ENCODE measurements around the gene NDUFS7. TPM values are rescaled to one million over a fixed set of nuclear protein-coding genes. Genes with fewer than 3 reads are reported as not detected.

Gene NDUFS7
- total RNA-seq, 6 experiments from 2014 or later, result 91.9 to 105 (median 97.6) TPM

GRCh38 chr19:1356508-1356865 is 27.2 kb upstream of the NDUFS7 start:
- no peak for DNase-seq
- TF ChIP-seq CTCF (IDR thresholded peaks at IDR 0.05), result no peak
- peak overlapping the region; percentile 75; the same call in 1 of the 2 replicates for H3K27ac Mint-ChIP-seq

DNA sequence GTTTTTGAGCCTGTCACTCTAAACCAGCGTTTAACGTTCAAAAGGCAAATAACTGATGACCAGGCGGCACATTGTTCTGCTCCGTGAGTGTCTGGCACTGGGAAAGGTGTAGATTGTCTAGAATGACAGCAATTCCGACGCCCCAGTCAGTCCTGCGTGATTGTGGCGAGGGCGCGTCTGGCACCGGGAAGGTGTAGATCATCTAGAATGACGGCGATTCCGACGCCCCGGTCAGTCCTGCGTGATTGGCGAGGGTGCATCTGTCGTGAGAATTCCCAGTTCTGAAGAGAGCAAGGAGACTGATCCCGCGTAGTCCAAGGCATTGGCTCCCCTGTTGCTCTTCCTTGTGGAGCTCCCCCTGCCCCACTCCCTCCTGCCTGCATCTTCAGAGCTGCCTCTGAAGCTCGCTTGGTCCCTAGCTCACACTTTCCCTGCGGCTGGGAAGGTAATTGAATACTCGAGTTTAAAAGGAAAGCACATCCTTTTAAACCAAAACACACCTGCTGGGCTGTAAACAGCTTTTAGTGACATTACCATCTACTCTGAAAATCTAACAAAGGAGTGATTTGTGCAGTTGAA is 26.1 kb upstream of the NDUFS7 start:
- DNase-seq, result no peak
- H3K27me3 Mint-ChIP-seq (ENCODE audit: insufficient read depth), result no peaks in the 10 kb centered on the region
- TF ChIP-seq CTCF (IDR thresholded peaks at IDR 0.05), result no peak
- no peak overlapping the region for H3K27ac Mint-ChIP-seq
- H3K4me3 Mint-ChIP-seq, result no peak overlapping the region
- H3K9me3 Mint-ChIP-seq, result no peaks in the 10 kb centered on the region
- H3K36me3 Mint-ChIP-seq (ENCODE audit: low read depth), result peaks cover 19% of the 10 kb centered on the region
- peaks cover 52% of the 10 kb centered on the region for H3K4me1 Mint-ChIP-seq (ENCODE audit: low read depth)

More at GRCh38 chr19:1356508-1356865, 27.2 kb upstream of the NDUFS7 start:
- H3K4me3 Mint-ChIP-seq, result peak overlapping the region; percentile 94
- H3K36me3 Mint-ChIP-seq (ENCODE audit: low read depth), result peaks cover 14% of the 10 kb centered on the region
- no peaks in the 10 kb centered on the region; the same call in 1 of the 2 replicates for H3K27me3 Mint-ChIP-seq (ENCODE audit: insufficient read depth)
- no peaks in the 10 kb centered on the region for H3K9me3 Mint-ChIP-seq
- H3K4me1 Mint-ChIP-seq (ENCODE audit: low read depth), result peaks cover 40% of the 10 kb centered on the region

DNA sequence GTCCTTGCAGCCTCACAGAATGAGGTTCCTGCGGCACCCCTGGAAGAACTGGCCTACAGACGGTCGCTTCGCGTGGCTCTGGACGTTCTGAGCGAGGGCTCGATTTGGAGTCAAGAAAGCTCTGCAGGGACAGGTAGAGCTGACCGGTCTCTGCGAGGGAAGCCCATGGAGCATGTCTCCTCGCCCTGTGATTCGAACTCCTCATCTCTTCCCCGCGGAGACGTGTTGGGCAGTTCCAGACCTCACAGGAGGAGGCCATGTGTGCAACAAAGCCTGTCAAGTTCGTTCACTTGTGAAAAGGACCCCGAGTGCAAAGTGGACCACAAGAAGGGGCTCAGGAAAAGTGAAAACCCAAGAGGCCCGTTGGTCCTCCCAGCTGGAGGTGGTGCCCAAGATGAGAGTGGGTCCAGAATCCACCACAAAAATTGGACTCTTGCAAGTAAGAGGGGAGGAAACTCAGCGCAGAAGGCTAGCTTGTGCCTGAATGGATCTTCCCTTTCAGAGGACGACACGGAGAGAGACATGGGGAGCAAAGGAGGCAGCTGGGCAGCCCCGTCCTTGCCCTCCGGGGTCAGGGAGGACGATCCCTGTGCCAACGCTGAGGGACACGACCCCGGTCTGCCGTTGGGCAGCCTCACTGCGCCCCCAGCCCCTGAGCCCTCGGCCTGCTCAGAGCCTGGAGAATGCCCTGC is 23.4 kb upstream of the NDUFS7 start:
- Mint-ChIP-seq H3K27ac (peak overlapping the region; percentile 55), H3K4me3 (peak overlapping the region; percentile 58), H3K27me3 (ENCODE audit: insufficient read depth) (no peaks in the 10 kb centered on the region), H3K4me1 (ENCODE audit: low read depth) (peaks cover 52% of the 10 kb centered on the region), H3K36me3 (ENCODE audit: low read depth) (peaks cover 30% of the 10 kb centered on the region), H3K9me3 (no peaks in the 10 kb centered on the region)
- TF ChIP-seq CTCF (IDR thresholded peaks at IDR 0.05), result no peak
- no peak for DNase-seq

DNA sequence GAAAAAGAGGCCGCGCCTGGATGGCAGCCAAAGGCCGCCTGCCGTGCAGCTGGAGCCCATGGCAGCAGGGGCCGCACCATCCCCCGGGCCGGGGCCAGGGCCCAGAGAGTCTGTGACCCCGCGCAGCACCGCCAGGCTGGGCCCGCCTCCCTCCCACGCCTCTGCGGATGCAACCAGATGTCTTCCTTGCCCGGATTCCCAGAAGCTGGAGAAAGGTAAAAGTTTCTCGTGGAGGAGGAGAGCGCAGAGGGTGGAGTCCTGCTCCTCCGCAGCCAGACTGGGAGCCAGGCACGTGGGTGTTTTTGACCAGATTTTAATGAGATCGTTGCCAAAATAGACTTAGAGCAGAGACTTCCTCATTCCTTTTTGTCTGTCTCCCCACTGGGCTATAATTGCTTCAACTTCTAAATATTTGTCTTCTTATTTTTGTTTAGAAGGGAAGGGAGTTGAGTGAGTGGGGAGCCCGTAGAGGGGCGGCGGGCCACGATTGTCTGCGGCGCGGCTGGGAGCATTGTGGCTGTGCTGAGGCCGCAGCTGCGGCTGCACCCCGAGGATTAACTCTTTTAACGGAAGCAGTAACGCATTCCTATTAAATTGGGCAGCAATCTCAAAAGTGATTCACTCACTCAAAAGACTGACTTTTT is 22.8 kb upstream of the NDUFS7 start:
- Mint-ChIP-seq H3K27ac (peak overlapping the region; percentile 87), H3K27me3 (ENCODE audit: insufficient read depth) (no peaks in the 10 kb centered on the region), H3K9me3 (no peaks in the 10 kb centered on the region), H3K4me1 (ENCODE audit: low read depth) (peaks cover 48% of the 10 kb centered on the region), H3K36me3 (ENCODE audit: low read depth) (peaks cover 30% of the 10 kb centered on the region), H3K4me3 (peak overlapping the region; percentile 83)
- DNase-seq, result peak; percentile 76
- TF ChIP-seq CTCF (IDR thresholded peaks at IDR 0.05), result no peak

DNA sequence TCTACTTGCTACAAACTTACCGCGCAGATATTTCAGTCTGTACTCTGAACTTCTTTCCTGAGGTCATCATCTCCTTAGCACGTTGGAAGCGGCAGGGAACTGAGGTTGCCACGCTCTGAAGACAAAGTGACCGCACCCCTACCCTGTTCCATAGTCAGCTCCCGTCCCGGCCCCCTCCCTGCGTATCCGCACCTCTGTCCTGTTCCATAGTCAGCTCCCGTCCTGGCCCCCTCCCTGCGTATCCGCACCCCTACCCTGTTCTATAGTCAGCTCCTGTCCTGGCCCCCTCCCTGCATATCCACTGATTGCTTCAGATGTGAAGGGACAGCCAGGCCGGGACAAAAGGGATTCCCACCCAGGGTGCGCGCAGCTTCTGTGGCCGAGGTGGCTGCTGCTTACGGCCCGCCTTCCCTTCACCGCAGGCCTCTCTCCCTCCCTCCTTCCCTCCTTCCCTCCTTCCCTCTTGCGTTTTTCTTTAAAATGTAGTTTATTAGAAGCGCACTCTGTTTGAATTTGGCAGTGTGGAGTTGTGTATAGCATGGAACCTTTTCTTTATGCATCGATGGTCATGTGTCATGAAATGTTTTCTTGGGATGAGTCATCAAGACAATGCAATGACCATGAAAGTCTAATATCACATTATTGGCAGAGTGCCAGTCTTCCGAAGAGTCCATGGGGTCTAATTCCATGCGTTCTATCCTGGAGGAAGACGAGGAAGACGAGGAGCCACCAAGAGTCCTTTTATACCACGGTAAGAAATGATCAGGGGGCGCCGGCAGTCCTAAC is 21.9 kb upstream of the NDUFS7 start:
- DNase-seq, result peak; percentile 57
- Mint-ChIP-seq H3K27me3 (ENCODE audit: insufficient read depth) (no peaks in the 10 kb centered on the region), H3K4me1 (ENCODE audit: low read depth) (peaks cover 39% of the 10 kb centered on the region), H3K27ac (peak overlapping the region; percentile 87), H3K4me3 (peak overlapping the region; percentile 83), H3K36me3 (ENCODE audit: low read depth) (peaks cover 30% of the 10 kb centered on the region), H3K9me3 (no peaks in the 10 kb centered on the region)
- TF ChIP-seq CTCF (IDR thresholded peaks at IDR 0.05), result no peak

All from HFFc6 (cell line).